ENCODE data around the gene PLXNB2.

DNA sequence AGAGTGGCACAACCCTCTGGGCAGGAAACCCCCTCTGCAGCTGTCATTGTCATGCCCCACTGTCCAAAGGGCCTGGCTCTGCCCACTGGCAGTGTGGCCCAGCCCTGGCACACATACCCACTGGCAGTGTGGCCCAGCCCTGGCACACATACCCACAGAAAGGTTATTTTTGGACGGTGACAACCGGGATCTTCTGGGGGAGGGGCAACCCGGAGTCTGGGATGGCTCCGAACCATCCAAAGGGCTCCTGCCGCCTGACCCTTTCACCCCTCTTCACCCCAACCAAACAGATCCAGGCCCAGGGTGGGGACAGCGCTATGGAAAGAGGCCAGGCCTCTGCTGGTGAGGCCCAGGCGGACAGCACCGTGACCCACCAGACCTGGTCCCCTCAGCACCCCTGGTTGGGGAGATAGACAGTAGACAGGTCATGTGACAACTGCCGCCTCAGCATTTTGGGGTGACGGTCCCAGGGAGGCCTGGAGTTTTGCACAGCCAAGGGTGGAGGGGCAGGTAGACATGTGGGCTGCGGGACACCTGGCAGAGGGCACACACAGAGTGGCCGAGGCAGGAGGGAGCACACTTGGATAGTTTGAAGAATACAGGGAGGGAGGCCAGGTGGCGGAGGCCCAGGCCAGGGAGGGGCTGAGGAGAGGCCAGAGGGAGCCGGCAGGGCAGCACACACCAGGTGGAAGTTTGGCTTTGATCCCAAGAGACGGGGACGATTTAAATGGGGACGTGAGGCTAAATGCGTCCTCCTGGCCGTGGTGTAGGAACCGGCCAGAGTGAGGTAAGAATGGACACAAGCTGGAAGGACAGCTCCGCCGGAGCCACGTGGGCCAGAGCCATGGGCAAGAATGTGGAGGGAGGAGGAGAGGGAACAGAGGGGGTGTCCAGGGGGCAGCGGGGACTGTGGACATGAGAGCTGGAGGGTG is 48.8 kb downstream of the PLXNB2 start:
- TF ChIP-seq TAF1 (IDR thresholded peaks at IDR 0.05; ENCODE audit: low read depth), result no peak
- TF ChIP-seq EP300 (conservative IDR thresholded peaks at IDR 0.05; ENCODE audit: poor library complexity, severe bottlenecking), result no peak
- TF ChIP-seq, protein P1, sequence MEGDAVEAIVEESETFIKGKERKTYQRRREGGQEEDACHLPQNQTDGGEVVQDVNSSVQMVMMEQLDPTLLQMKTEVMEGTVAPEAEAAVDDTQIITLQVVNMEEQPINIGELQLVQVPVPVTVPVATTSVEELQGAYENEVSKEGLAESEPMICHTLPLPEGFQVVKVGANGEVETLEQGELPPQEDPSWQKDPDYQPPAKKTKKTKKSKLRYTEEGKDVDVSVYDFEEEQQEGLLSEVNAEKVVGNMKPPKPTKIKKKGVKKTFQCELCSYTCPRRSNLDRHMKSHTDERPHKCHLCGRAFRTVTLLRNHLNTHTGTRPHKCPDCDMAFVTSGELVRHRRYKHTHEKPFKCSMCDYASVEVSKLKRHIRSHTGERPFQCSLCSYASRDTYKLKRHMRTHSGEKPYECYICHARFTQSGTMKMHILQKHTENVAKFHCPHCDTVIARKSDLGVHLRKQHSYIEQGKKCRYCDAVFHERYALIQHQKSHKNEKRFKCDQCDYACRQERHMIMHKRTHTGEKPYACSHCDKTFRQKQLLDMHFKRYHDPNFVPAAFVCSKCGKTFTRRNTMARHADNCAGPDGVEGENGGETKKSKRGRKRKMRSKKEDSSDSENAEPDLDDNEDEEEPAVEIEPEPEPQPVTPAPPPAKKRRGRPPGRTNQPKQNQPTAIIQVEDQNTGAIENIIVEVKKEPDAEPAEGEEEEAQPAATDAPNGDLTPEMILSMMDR (IDR thresholded peaks at IDR 0.05; ENCODE audit: poor library complexity, severe bottlenecking), result no peak
- no peak for TF ChIP-seq MXI1 (conservative IDR thresholded peaks at IDR 0.05; ENCODE audit: poor library complexity, severe bottlenecking)
- no peak for TF ChIP-seq POLR2AphosphoS5 (IDR thresholded peaks at IDR 0.05)
- no peak for TF ChIP-seq SMC3 (conservative IDR thresholded peaks at IDR 0.05; ENCODE audit: poor library complexity)
- TF ChIP-seq EZH2 (IDR thresholded peaks at IDR 0.05; ENCODE audit: borderline replicate concordance, insufficient read depth, low read length, poor library complexity, severe bottlenecking), result no peak
- no peak for TF ChIP-seq RAD21 (conservative IDR thresholded peaks at IDR 0.05)

Measured in neural cell (in vitro differentiated cells).